Thymus (tissue), 2 donors: ENCODE results near the gene PCDHA11. TPM values are rescaled to one million over a fixed set of nuclear protein-coding genes. Genes with fewer than 3 reads are reported as not detected.

Experiments
- polyA plus RNA-seq: library from polyadenylated mRNA; stranded (reverse); fragments of 200-250 nt; gene quantifications from one replicate; pipeline ENCODE4 v1.2.3, GENCODE V29; 2013
- total RNA-seq: library from RNA; stranded (reverse); fragments of 120-200 nt; gene quantifications from one replicate; pipeline ENCODE4 v1.2.4, GENCODE V29; 2013
- donor health status: healthy.

PCDHA11 gene
- total and polyA plus RNA-seq, 2 donors, result under 0.01 to 0.05 TPM

Other genes starting within 250 kb of the PCDHA11 start
- 23.7 TPM for gene CD14, start 235.8 kb upstream of the PCDHA11 start, total RNA-seq
- 48.6 TPM for gene CD14, start 235.8 kb upstream of the PCDHA11 start, polyA plus RNA-seq
- gene TMCO6, start 229.5 kb upstream of the PCDHA11 start, total RNA-seq, result 10.5 TPM
- 18.4 TPM for gene TMCO6, start 229.5 kb upstream of the PCDHA11 start, polyA plus RNA-seq
- gene NDUFA2, start 221.3 kb upstream of the PCDHA11 start, total RNA-seq, result 89.7 TPM
- gene NDUFA2, start 221.3 kb upstream of the PCDHA11 start, polyA plus RNA-seq, result 193 TPM
- 139 TPM for gene IK, start 221.1 kb upstream of the PCDHA11 start, total RNA-seq
- 94.2 TPM for gene IK, start 221.1 kb upstream of the PCDHA11 start, polyA plus RNA-seq
- gene WDR55, start 204.1 kb upstream of the PCDHA11 start, total RNA-seq, result 9.7 TPM
- 24.0 TPM for gene WDR55, start 204.1 kb upstream of the PCDHA11 start, polyA plus RNA-seq
- 0.52 TPM for gene DND1, start 195.4 kb upstream of the PCDHA11 start, total RNA-seq
- 5.0 TPM for gene DND1, start 195.4 kb upstream of the PCDHA11 start, polyA plus RNA-seq
- gene HARS1, start 177.6 kb upstream of the PCDHA11 start, total RNA-seq, result 45.4 TPM
- gene HARS1, start 177.6 kb upstream of the PCDHA11 start, polyA plus RNA-seq, result 58.8 TPM
- gene HARS2, start 177.5 kb upstream of the PCDHA11 start, total RNA-seq, result 23.4 TPM
- 32.6 TPM for gene HARS2, start 177.5 kb upstream of the PCDHA11 start, polyA plus RNA-seq
- 104 TPM for gene ZMAT2, start 168.5 kb upstream of the PCDHA11 start, total RNA-seq
- gene ZMAT2, start 168.5 kb upstream of the PCDHA11 start, polyA plus RNA-seq, result 75.1 TPM
- not detected for gene PCDHA1, start 82.8 kb upstream of the PCDHA11 start, total RNA-seq
- not detected for gene PCDHA1, start 82.8 kb upstream of the PCDHA11 start, polyA plus RNA-seq
- not detected for gene PCDHA2, start 74.1 kb upstream of the PCDHA11 start, total RNA-seq
- 0.02 TPM for gene PCDHA2, start 74.1 kb upstream of the PCDHA11 start, polyA plus RNA-seq
- gene PCDHA3, start 67.9 kb upstream of the PCDHA11 start, total RNA-seq, result under 0.01 TPM
- 0.07 TPM for gene PCDHA3, start 67.9 kb upstream of the PCDHA11 start, polyA plus RNA-seq
- 0.05 TPM for gene PCDHA4, start 61.9 kb upstream of the PCDHA11 start, total RNA-seq
- gene PCDHA4, start 61.9 kb upstream of the PCDHA11 start, polyA plus RNA-seq, result 0.05 TPM
- not detected for gene PCDHA5, start 47.3 kb upstream of the PCDHA11 start, total RNA-seq
- gene PCDHA5, start 47.3 kb upstream of the PCDHA11 start, polyA plus RNA-seq, result 0.02 TPM
- gene PCDHA6, start 41.0 kb upstream of the PCDHA11 start, total RNA-seq, result 0.05 TPM
- gene PCDHA6, start 41.0 kb upstream of the PCDHA11 start, polyA plus RNA-seq, result 0.05 TPM
- gene PCDHA7, start 34.7 kb upstream of the PCDHA11 start, total RNA-seq, result under 0.01 TPM
- 0.02 TPM for gene PCDHA7, start 34.7 kb upstream of the PCDHA11 start, polyA plus RNA-seq
- gene PCDHA8, start 27.8 kb upstream of the PCDHA11 start, total RNA-seq, result not detected
- gene PCDHA8, start 27.8 kb upstream of the PCDHA11 start, polyA plus RNA-seq, result 0.02 TPM
- not detected for gene PCDHA9, start 20.6 kb upstream of the PCDHA11 start, total RNA-seq
- gene PCDHA9, start 20.6 kb upstream of the PCDHA11 start, polyA plus RNA-seq, result not detected
- under 0.01 TPM for gene PCDHA10, start 13.1 kb upstream of the PCDHA11 start, total RNA-seq
- gene PCDHA10, start 13.1 kb upstream of the PCDHA11 start, polyA plus RNA-seq, result 0.02 TPM
- under 0.01 TPM for gene PCDHA12, start 6.4 kb downstream of the PCDHA11 start, total RNA-seq
- not detected for gene PCDHA12, start 6.4 kb downstream of the PCDHA11 start, polyA plus RNA-seq
- gene PCDHA13, start 13.2 kb downstream of the PCDHA11 start, total RNA-seq, result under 0.01 TPM
- under 0.01 TPM for gene PCDHA13, start 13.2 kb downstream of the PCDHA11 start, polyA plus RNA-seq
- gene PCDHAC1, start 57.3 kb downstream of the PCDHA11 start, total RNA-seq, result 0.05 TPM
- gene PCDHAC1, start 57.3 kb downstream of the PCDHA11 start, polyA plus RNA-seq, result 0.02 TPM
- 0.38 TPM for gene PCDHAC2, start 97.5 kb downstream of the PCDHA11 start, total RNA-seq
- 0.02 TPM for gene PCDHAC2, start 97.5 kb downstream of the PCDHA11 start, polyA plus RNA-seq
- gene PCDHB1, start 182.4 kb downstream of the PCDHA11 start, total RNA-seq, result 0.05 TPM
- 0.02 TPM for gene PCDHB1, start 182.4 kb downstream of the PCDHA11 start, polyA plus RNA-seq
- gene PCDHB2, start 225.7 kb downstream of the PCDHA11 start, total RNA-seq, result 0.24 TPM
- 0.39 TPM for gene PCDHB2, start 225.7 kb downstream of the PCDHA11 start, polyA plus RNA-seq
- gene PCDHB3, start 231.5 kb downstream of the PCDHA11 start, total RNA-seq, result 0.09 TPM
- gene PCDHB3, start 231.5 kb downstream of the PCDHA11 start, polyA plus RNA-seq, result 0.11 TPM